IMR-90 (cell line): ENCODE data around the gene LMNB1. TPM values are rescaled to one million over a fixed set of nuclear protein-coding genes. Genes with fewer than 3 reads are reported as not detected.
A peak's percentile ranks its signal among the peaks of the same experiment; 100 is the strongest.

Experiments
- ATAC-seq: fragments of 200-7000 bp; cut with Tn5 transposase; 2 replicates; pipeline ENCODE4 v1.9.1; 2020; ENCODE audit warnings: low read depth, mild to moderate bottlenecking, moderate library complexity
- BruUV-seq: library from RNA; stranded (reverse); fragments of 400-500 nt; replicated peaks from 2 replicates; lab custom pipeline; 2021; lab: Mats Ljungman, UMichigan
- CTCF ChIA-PET: fragments of 300-600 bp; formaldehyde crosslinking; extraction: SDS; loops from one replicate; lab custom pipeline; 2021; ENCODE audit warnings: antibody characterized with exemption; lab: Yijun Ruan, JAX
- POLR2A ChIA-PET: fragments of 300-600 bp; sonication (Branson Sonifier 250); formaldehyde crosslinking; loops from one replicate; lab custom pipeline; 2022; ENCODE audit warnings: antibody characterized with exemption; ENCODE audit not compliant: unreplicated experiment; lab: Charles Lee
- DNase-seq: peaks from one replicate; pipeline ENCODE4 v3.0.0; 2013
- H2AFZ ChIP-seq: replicated peaks from 2 replicates; pipeline ENCODE3; 2013; ENCODE audit warnings: low read length, mild to moderate bottlenecking; ENCODE audit not compliant: poor library complexity
- H2AK5ac ChIP-seq: 2 replicates; pipeline ENCODE4 v1.6.1; 2013; ENCODE audit warnings: low read depth, low read length, inconsistent platforms
- H2AK9ac ChIP-seq: replicated peaks from 2 replicates; pipeline ENCODE3; 2013; ENCODE audit warnings: mild to moderate bottlenecking, low read depth, low read length, moderate library complexity; ENCODE audit not compliant: poor library complexity
- H2BK120ac ChIP-seq: 2 replicates; pipeline ENCODE4 v1.6.1; 2013; ENCODE audit warnings: low read depth, low read length, inconsistent platforms
- H2BK15ac ChIP-seq: 3 replicates; pipeline ENCODE4 v1.6.1; 2013; ENCODE audit warnings: low read depth, low read length, inconsistent platforms
- H2BK20ac ChIP-seq: 2 replicates; pipeline ENCODE4 v1.6.1; 2013; ENCODE audit warnings: low read depth, mild to moderate bottlenecking, inconsistent platforms, low read length, moderate library complexity
- H2BK5ac ChIP-seq: 2 replicates; pipeline ENCODE4 v1.6.1; 2013; ENCODE audit warnings: mild to moderate bottlenecking, low read depth, low read length, inconsistent platforms; ENCODE audit not compliant: poor library complexity, severe bottlenecking
- H3K14ac ChIP-seq: replicated peaks from 2 replicates; pipeline ENCODE4 v1.6.1; 2013; ENCODE audit warnings: low read depth, low read length, inconsistent platforms
- H3K18ac ChIP-seq: 2 replicates; pipeline ENCODE4 v1.6.1; 2013; ENCODE audit warnings: low read depth, low read length, control low read depth
- H3K23ac ChIP-seq: 2 replicates; pipeline ENCODE4 v1.6.1; 2013; ENCODE audit warnings: low read depth, low read length, inconsistent platforms
- H3K27ac ChIP-seq: 2 replicates; pipeline ENCODE4 v1.5.1; 2013; ENCODE audit warnings: mild to moderate bottlenecking, control low read depth, low read length; ENCODE audit not compliant: insufficient read depth
- H3K27me3 ChIP-seq: 2 replicates; pipeline ENCODE4 v1.6.1; 2013; ENCODE audit warnings: low read length; ENCODE audit not compliant: control insufficient read depth, insufficient read depth
- H3K36me3 ChIP-seq: 2 replicates; pipeline ENCODE4 v1.6.1; 2013; ENCODE audit warnings: low read length, mixed read lengths; ENCODE audit not compliant: control insufficient read depth, insufficient read depth
- H3K4ac ChIP-seq: 2 replicates; pipeline ENCODE4 v1.6.1; 2013; ENCODE audit warnings: low read depth, low read length, inconsistent platforms
- H3K4me1 ChIP-seq: 2 replicates; pipeline ENCODE4 v1.6.1; 2013; ENCODE audit warnings: low read length, mixed read lengths; ENCODE audit not compliant: control insufficient read depth, insufficient read depth
- H3K4me2 ChIP-seq: 2 replicates; pipeline ENCODE4 v1.6.1; 2013; ENCODE audit warnings: low read depth, mild to moderate bottlenecking, control low read depth, low read length, moderate library complexity
- H3K4me3 ChIP-seq: 2 replicates; pipeline ENCODE4 v1.5.1; 2013; ENCODE audit warnings: low read depth, mild to moderate bottlenecking, control low read depth, low read length, moderate library complexity; ENCODE audit not compliant: insufficient read depth
- H3K56ac ChIP-seq: 2 replicates; pipeline ENCODE4 v1.6.1; 2013; ENCODE audit warnings: low read length, inconsistent platforms; ENCODE audit not compliant: insufficient read depth; ENCODE audit errors: extremely low read depth
- H3K79me1 ChIP-seq, 2 experiments: 2 replicates each; pipeline ENCODE4 v1.6.1; 2013; ENCODE audit warnings: low read length in 2 of 2, inconsistent platforms in 1 of 2, low read depth in 1 of 2
- H3K9ac ChIP-seq: 2 replicates; pipeline ENCODE4 v1.6.1; 2013; ENCODE audit warnings: low read depth, low read length, control low read depth
- H3K9me1 ChIP-seq: 2 replicates; pipeline ENCODE4 v1.6.1; 2013; ENCODE audit warnings: low read length, inconsistent platforms; ENCODE audit not compliant: insufficient read depth
- H3K9me3 ChIP-seq: 2 replicates; pipeline ENCODE4 v1.6.1; 2013; ENCODE audit warnings: low read length; ENCODE audit not compliant: control insufficient read depth, insufficient read depth
- H4K20me1 ChIP-seq: 2 replicates; pipeline ENCODE4 v1.6.1; 2013; ENCODE audit warnings: low read length, inconsistent platforms; ENCODE audit not compliant: insufficient read depth
- H4K5ac ChIP-seq: 2 replicates; pipeline ENCODE4 v1.6.1; 2013; ENCODE audit warnings: mild to moderate bottlenecking, low read depth, low read length, control low read depth
- H4K8ac ChIP-seq, 2 experiments: 2 replicates each; pipeline ENCODE4 v1.6.1; 2013; ENCODE audit warnings: low read depth in 2 of 2, low read length in 2 of 2, control low read depth in 1 of 2, inconsistent platforms in 1 of 2
- H4K91ac ChIP-seq: 2 replicates; pipeline ENCODE4 v1.6.1; 2013; ENCODE audit warnings: low read depth, low read length, inconsistent platforms; ENCODE audit not compliant: insufficient read depth
- FOS ChIP-seq: fragments of 150-350 bp; IDR thresholded peaks from 2 replicates; pipeline ENCODE4 v1.6.1; 2016; ENCODE audit warnings: low read depth, low read length
- WGBS, 2 experiments: methylation state at CpG; one replicate each; pipeline versions ENCODE4 v1.1.5 to v1.1.7; 2013; ENCODE audit warnings: missing lambda C conversion rate in 2 of 2; ENCODE audit not compliant: insufficient read length in 1 of 2; ENCODE audit errors: extremely low coverage in 2 of 2; 5-methylcytosine and 5-hydroxymethylcytosine counted together
- dilution Hi-C: fragments of 300-500 bp; cut with HindIII; formaldehyde crosslinking; loops from one replicate; pipeline ENCODE4 v1.14.3; 2018; ENCODE audit warnings: low sequenced_read_pairs; ENCODE audit not compliant: unreplicated experiment
- in situ Hi-C: fragments of 300-500 bp; cut with MboI; formaldehyde crosslinking; loops from 3 replicates; pipeline ENCODE4 v1.14.3; 2019; ENCODE audit warnings: low sequenced_read_pairs, inconsistent platforms, mixed read lengths
- intact Hi-C: fragments of 100-400 bp; cut with micrococcal nuclease; formaldehyde crosslinking; loops from 2 replicates; pipeline ENCODE4 v1.10.0; 2022
- polyA plus RNA-seq, 3 experiments: library from polyadenylated mRNA; depleted of rRNA; stranded (reverse); fragments of >200 nt; gene quantifications; 2 replicates each; pipeline ENCODE4 v1.2.3, GENCODE V29; 2012; ENCODE audit warnings: low replicate concordance in 1 of 3
- total RNA-seq: library from RNA; depleted of rRNA; stranded (reverse); fragments of >200 nt; gene quantifications from 2 replicates; pipeline ENCODE4 v1.2.3, GENCODE V29; 2012
- TF ChIP-seq, protein P1 (sequence below): fragments of 150-350 bp; IDR thresholded peaks from 2 replicates; pipeline ENCODE4 v1.6.1; 2016; ENCODE audit warnings: low read depth, mild to moderate bottlenecking, low read length, moderate library complexity, borderline replicate concordance

The LMNB1 gene
- total and polyA plus RNA-seq, 2 of the 4 experiments (the other 2 are of a cell fraction): 36.0 to 53.6 TPM

DNA sequence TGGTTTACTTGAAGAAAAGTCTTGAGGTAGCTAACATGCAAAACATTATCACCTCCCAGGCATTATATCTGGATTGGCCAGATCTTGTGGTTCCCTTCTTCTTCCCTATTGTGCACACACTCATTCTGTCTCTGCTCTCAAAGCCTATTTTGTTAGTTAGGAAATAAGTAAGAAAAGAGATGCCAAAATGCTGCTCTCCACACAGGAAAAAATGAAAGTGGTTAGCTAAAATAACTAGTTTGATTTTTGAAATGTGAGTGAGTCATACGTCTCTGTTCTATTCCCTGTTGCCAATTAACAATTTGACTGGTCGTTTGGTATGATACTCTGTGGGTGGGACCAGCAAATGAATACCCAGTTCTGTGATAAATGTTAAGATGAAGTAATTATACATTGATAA is 28.1 kb downstream of the LMNB1 start:
- peak overlapping the region; percentile 78 for H3K4me2 ChIP-seq
- H3K27ac ChIP-seq: no peak overlapping the region
- no peaks in the 10 kb centered on the region for H3K9me3 ChIP-seq
- ChIA-PET POLR2A (no interaction called here), CTCF (interaction anchor here (0.5 to 0.8 kb wide), 2 partner anchors 10 to 20 kb away, joined by 3 to 4 read pairs; no protein-coding TSS in a partner anchor)
- H4K5ac ChIP-seq: no peak overlapping the region
- no peaks in the 10 kb centered on the region for H4K20me1 ChIP-seq
- H3K4me3 ChIP-seq: no peak overlapping the region
- H3K23ac ChIP-seq: no peak overlapping the region
- DNase-seq (peak; percentile 59), ATAC-seq (peak; percentile 36; the same call in 1 of the 2 replicates)
- no TSS peak for BruUV-seq
- H3K9me1 ChIP-seq: peaks cover 6% of the 10 kb centered on the region
- no peak overlapping the region for H2AK9ac ChIP-seq
- no peaks in the 10 kb centered on the region for H3K27me3 ChIP-seq
- H2BK20ac ChIP-seq: no peak overlapping the region
- H2AFZ ChIP-seq: no peak overlapping the region
- TF ChIP-seq, protein P1, sequence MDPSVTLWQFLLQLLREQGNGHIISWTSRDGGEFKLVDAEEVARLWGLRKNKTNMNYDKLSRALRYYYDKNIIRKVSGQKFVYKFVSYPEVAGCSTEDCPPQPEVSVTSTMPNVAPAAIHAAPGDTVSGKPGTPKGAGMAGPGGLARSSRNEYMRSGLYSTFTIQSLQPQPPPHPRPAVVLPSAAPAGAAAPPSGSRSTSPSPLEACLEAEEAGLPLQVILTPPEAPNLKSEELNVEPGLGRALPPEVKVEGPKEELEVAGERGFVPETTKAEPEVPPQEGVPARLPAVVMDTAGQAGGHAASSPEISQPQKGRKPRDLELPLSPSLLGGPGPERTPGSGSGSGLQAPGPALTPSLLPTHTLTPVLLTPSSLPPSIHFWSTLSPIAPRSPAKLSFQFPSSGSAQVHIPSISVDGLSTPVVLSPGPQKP: no peak
- TF ChIP-seq FOS: 0 out of 2 replicates have a peak, but pooled peaks have one; percentile 13
- H4K8ac ChIP-seq: 0 out of 4 replicates have a peak overlapping the region, but pooled peaks of 1 of the 2 experiments have one; percentile 28
- peaks cover 4% of the 10 kb centered on the region; the same call in 1 of the 2 replicates for H3K36me3 ChIP-seq
- H2AK5ac ChIP-seq: no peak overlapping the region
- H3K9ac ChIP-seq: no peak overlapping the region
- H2BK120ac ChIP-seq: no peak overlapping the region
- no peak overlapping the region for H2BK15ac ChIP-seq
- in situ Hi-C loops: loop anchor here (25.0 kb wide), 1 partner anchor 707 kb away; the partner anchor contains the start of gene PRRC1
- H4K91ac ChIP-seq: no peak overlapping the region
- intact Hi-C loops: no loop called here
- no peak overlapping the region for H2BK5ac ChIP-seq
- no peaks in the 10 kb centered on the region; the same call in 1 of the 2 replicates for H3K4me1 ChIP-seq
- H3K79me1 ChIP-seq: peaks cover 18 to 33% of the 10 kb centered on the region in 2 experiments
- no CpG with 5 or more reads among the region's 2 CpGs for WGBS, 2 experiments
- no peak overlapping the region for H3K4ac ChIP-seq
- no peak overlapping the region for H3K56ac ChIP-seq
- H3K14ac ChIP-seq: no peak overlapping the region
- dilution Hi-C loops: no loop called here
- no peak overlapping the region; the same call in 1 of the 2 replicates for H3K18ac ChIP-seq
